ENCODE results near the gene DIAPH3.

GRCh38 chr13:59686798-59687394 lies 476.8 kb downstream of the DIAPH3 start:
- TF ChIP-seq CTCF (IDR thresholded peaks at IDR 0.05; ENCODE audit: low read depth, low read length) (no peak), EZH2phosphoT487 (IDR thresholded peaks at IDR 0.05; ENCODE audit: low read depth) (no peak)

Data from OCI-LY3 (cell line).